Uterus (tissue), 4 donors: ENCODE data around the gene HLA-DMA. TPM values are rescaled to one million over a fixed set of nuclear protein-coding genes. Genes with fewer than 3 reads are reported as not detected.
A peak's percentile ranks its signal among the peaks of the same experiment; 100 is the strongest.

Experiments used
- DNase-seq, 2 donors: peaks; one replicate each; pipeline ENCODE4 v3.0.0-alpha.2; 2019 to 2020
- H3K27ac ChIP-seq, 2 donors: fragments of 200-600 bp; sonication (generic); 1 replicate in 1 of 2; 2 replicates in 1 of 2; pipeline ENCODE4 v1.5.1; 2016 to 2018
- H3K27me3 ChIP-seq, 2 donors: fragments of 200-600 bp; sonication (generic); one replicate each; pipeline ENCODE4 v1.5.1; 2018 to 2019; ENCODE audit warnings: control low read depth in 1 of 2
- H3K36me3 ChIP-seq, 2 donors: fragments of 200-600 bp; sonication (generic); one replicate each; pipeline ENCODE4 v1.5.1; 2019; ENCODE audit warnings: control low read depth in 1 of 2
- H3K4me1 ChIP-seq, 2 donors: fragments of 200-600 bp; sonication (generic); one replicate each; pipeline ENCODE4 v1.5.1; 2018 to 2019; ENCODE audit warnings: control low read depth in 1 of 2
- H3K4me3 ChIP-seq, 2 donors: fragments of 200-600 bp; sonication (generic); 1 replicate in 1 of 2; 2 replicates in 1 of 2; pipeline ENCODE4 v1.5.1; 2018 to 2019; ENCODE audit warnings: mild to moderate bottlenecking in 1 of 2
- H3K9me3 ChIP-seq, 2 donors: fragments of 200-600 bp; sonication (generic); one replicate each; pipeline ENCODE4 v1.5.1; 2019; ENCODE audit warnings: control low read depth in 1 of 2
- CTCF ChIP-seq, 4 experiments: fragments of 200-600 bp in 2 of 4; fragments of 450-650 bp in 2 of 4; sonication (generic) in 2 of 4; IDR thresholded peaks; one replicate each; pipeline ENCODE4 v1.5.1; 2016 to 2019; ENCODE audit warnings: antibody characterized with exemption in 4 of 4, mild to moderate bottlenecking in 2 of 4, moderate library complexity in 1 of 4
- POLR2A ChIP-seq, 2 donors: fragments of 450-650 bp; IDR thresholded peaks; one replicate each; pipeline ENCODE4 v1.6.1; 2016; ENCODE audit warnings: antibody characterized with exemption in 2 of 2, mild to moderate bottlenecking in 1 of 2, moderate library complexity in 1 of 2
- intact Hi-C: fragments of 100-400 bp; cut with DNase I; formaldehyde crosslinking; loops from one replicate; pipeline ENCODE4 v1.15.1; 2023; ENCODE audit warnings: low total_unique reads
- total RNA-seq, 4 donors: library from RNA; depleted of rRNA in 3 of 4; stranded (reverse); fragments of >200 nt in 3 of 4; gene quantifications; one replicate each; pipeline versions ENCODE4 v1.1.0 to v1.2.4, GENCODE V29; 2014 to 2023
- donor health status: DM: yes; HTN: yes; CAD: no.

The HLA-DMA gene
- total RNA-seq, 4 donors from 2014 or later = 6.6 to 134 (median 51.7) TPM

- H3K27me3 ChIP-seq = no peaks in the 10 kb centered on the region
- peak; percentile 38 to 61 (median 52) for TF ChIP-seq CTCF (IDR thresholded peaks at IDR 0.05)
- TF ChIP-seq POLR2A (IDR thresholded peaks at IDR 0.05) = no peak
- no peaks in the 10 kb centered on the region for H3K9me3 ChIP-seq
- no peaks in the 10 kb centered on the region for H3K36me3 ChIP-seq
- DNase-seq = peak in 1 of 2 donors; percentile 41
- H3K4me1 ChIP-seq = peaks cover 0 to 5% of the 10 kb centered on the region in 2 donors
- no peak overlapping the region for H3K27ac ChIP-seq
- H3K4me3 ChIP-seq = no peak overlapping the region
- intact Hi-C loops = no loop called here
These were observed 5.1 kb downstream of the HLA-DMA start for GRCh38 chr6:32947552-32948465.

- H3K4me3 ChIP-seq = no peak overlapping the region
- no peaks in the 10 kb centered on the region for H3K27me3 ChIP-seq
- DNase-seq = no peak
- TF ChIP-seq POLR2A (IDR thresholded peaks at IDR 0.05) (no peak), CTCF (IDR thresholded peaks at IDR 0.05) (no peak)
- H3K36me3 ChIP-seq = no peaks in the 10 kb centered on the region
- H3K4me1 ChIP-seq = no peaks in the 10 kb centered on the region
- H3K27ac ChIP-seq = no peak overlapping the region
- intact Hi-C loops = no loop called here
- no peaks in the 10 kb centered on the region for H3K9me3 ChIP-seq
These were observed 6.0 kb downstream of the HLA-DMA start for GRCh38 chr6:32946893-32947292.

GRCh38 chr6:32945953-32946352, 6.9 kb downstream of the HLA-DMA start:
- TF ChIP-seq POLR2A (IDR thresholded peaks at IDR 0.05) = no peak
- TF ChIP-seq CTCF (IDR thresholded peaks at IDR 0.05) = no peak

GRCh38 chr6:32945108-32945760, 7.7 kb downstream of the HLA-DMA start:
- DNase-seq = no peak
- TF ChIP-seq CTCF (IDR thresholded peaks at IDR 0.05) (no peak), POLR2A (IDR thresholded peaks at IDR 0.05) (no peak)
- H3K36me3 ChIP-seq = no peaks in the 10 kb centered on the region
- no peak overlapping the region for H3K4me3 ChIP-seq
- intact Hi-C loops = no loop called here
- no peaks in the 10 kb centered on the region for H3K27me3 ChIP-seq
- H3K9me3 ChIP-seq = no peaks in the 10 kb centered on the region
- no peaks in the 10 kb centered on the region for H3K4me1 ChIP-seq
- no peak overlapping the region for H3K27ac ChIP-seq

More at GRCh38 chr6:32945953-32946352, 6.9 kb downstream of the HLA-DMA start:
- no peaks in the 10 kb centered on the region for H3K36me3 ChIP-seq
- H3K4me1 ChIP-seq = no peaks in the 10 kb centered on the region
- no peak overlapping the region for H3K27ac ChIP-seq
- H3K4me3 ChIP-seq = no peak overlapping the region
- intact Hi-C loops = no loop called here
- no peak for DNase-seq
- H3K27me3 ChIP-seq = no peaks in the 10 kb centered on the region
- H3K9me3 ChIP-seq = no peaks in the 10 kb centered on the region
